Kidney (tissue), 14 donors: Measurements from ENCODE around the gene LMTK2. TPM values are rescaled to one million over a fixed set of nuclear protein-coding genes. Genes with fewer than 3 reads are reported as not detected.

Source experiments
- DNase-seq, 5 donors: peaks; one replicate each; pipeline ENCODE4 v3.0.0-alpha.2; 2013 to 2020
- FAIRE-seq: peaks from 2 replicates; lab custom pipeline; 2012; peaks lifted over from hg19 to GRCh38; lab: Jason Lieb, UNC
- H3K27ac ChIP-seq, 2 donors: one replicate each; pipeline ENCODE4 v1.7.0; 2013; ENCODE audit warnings: low read depth in 2 of 2, low read length in 2 of 2, inconsistent platforms in 1 of 2
- H3K27me3 ChIP-seq: one replicate; pipeline ENCODE4 v1.7.1; 2013; ENCODE audit warnings: low read length, inconsistent platforms; ENCODE audit not compliant: control insufficient read depth, insufficient read depth
- H3K36me3 ChIP-seq, 3 donors: one replicate each; pipeline versions ENCODE4 v1.7.0 to v1.7.1; 2013; ENCODE audit warnings: low read length in 3 of 3, control low read depth in 1 of 3, inconsistent platforms in 1 of 3; ENCODE audit not compliant: insufficient read depth in 3 of 3, control insufficient read depth in 2 of 3
- H3K4me1 ChIP-seq, 3 donors: one replicate each; pipeline versions ENCODE4 v1.7.0 to v1.7.1; 2013; ENCODE audit warnings: low read length in 3 of 3, inconsistent platforms in 1 of 3, low read depth in 1 of 3; ENCODE audit not compliant: control insufficient read depth in 2 of 3, insufficient read depth in 2 of 3
- H3K4me3 ChIP-seq, 3 donors: one replicate each; pipeline versions ENCODE4 v1.7.0 to v1.8.1; 2013; ENCODE audit warnings: low read length in 3 of 3, control low read depth in 1 of 3, inconsistent platforms in 1 of 3
- H3K9ac ChIP-seq, 3 donors: one replicate each; pipeline versions ENCODE4 v1.7.0 to v1.7.1; 2013; ENCODE audit warnings: low read length in 3 of 3, control low read depth in 1 of 3, inconsistent platforms in 1 of 3
- H3K9me3 ChIP-seq, 3 donors: one replicate each; pipeline versions ENCODE4 v1.7.0 to v1.7.1; 2013; ENCODE audit warnings: low read length in 3 of 3, control low read depth in 1 of 3, inconsistent platforms in 1 of 3; ENCODE audit not compliant: control insufficient read depth in 2 of 3, insufficient read depth in 1 of 3
- intact Hi-C: fragments of 100-400 bp; cut with DNase I; formaldehyde crosslinking; loops from one replicate; pipeline ENCODE4 v1.11.1; 2022
- polyA plus RNA-seq: library from polyadenylated mRNA; stranded (reverse); fragments of 350-450 nt; fragmentation: Illumina TruSeq; extraction: RNeasy Lipid Tissue Mini Kit (QIAGEN cat#74804); gene quantifications from one replicate; pipeline ENCODE4 v1.2.3, GENCODE V29; 2014; ENCODE audit warnings: low read depth, low replicate concordance; ENCODE audit not compliant: insufficient read depth
- total RNA-seq: library from RNA; stranded (reverse); fragmentation: NEBNext Ultra II Directional; extraction: Animal tissue kit (Norgen Biotek cat#: 25700); gene quantifications from one replicate; pipeline ENCODE4 v1.2.1, GENCODE V29; 2021
- TF ChIP-seq, protein P1 (sequence below): IDR thresholded peaks from 3 replicates; pipeline ENCODE4 v1.5.1; 2012; ENCODE audit warnings: mild to moderate bottlenecking, moderate library complexity, borderline replicate concordance; ENCODE audit not compliant: insufficient read depth; ENCODE audit errors: extremely low read depth
- donor health status: control.
- donor health status: control.
- donor health status: control.
- donor health status: control.
- donor health status: control.
- donor health status: DM: yes; HTN: yes; CAD: no.
- donor health status: Normal renal cell carcinoma (clear cell type).

The LMTK2 gene
- total and polyA plus RNA-seq, 2 donors from 2014 or later: 3.3 to 24.8 TPM

DNA sequence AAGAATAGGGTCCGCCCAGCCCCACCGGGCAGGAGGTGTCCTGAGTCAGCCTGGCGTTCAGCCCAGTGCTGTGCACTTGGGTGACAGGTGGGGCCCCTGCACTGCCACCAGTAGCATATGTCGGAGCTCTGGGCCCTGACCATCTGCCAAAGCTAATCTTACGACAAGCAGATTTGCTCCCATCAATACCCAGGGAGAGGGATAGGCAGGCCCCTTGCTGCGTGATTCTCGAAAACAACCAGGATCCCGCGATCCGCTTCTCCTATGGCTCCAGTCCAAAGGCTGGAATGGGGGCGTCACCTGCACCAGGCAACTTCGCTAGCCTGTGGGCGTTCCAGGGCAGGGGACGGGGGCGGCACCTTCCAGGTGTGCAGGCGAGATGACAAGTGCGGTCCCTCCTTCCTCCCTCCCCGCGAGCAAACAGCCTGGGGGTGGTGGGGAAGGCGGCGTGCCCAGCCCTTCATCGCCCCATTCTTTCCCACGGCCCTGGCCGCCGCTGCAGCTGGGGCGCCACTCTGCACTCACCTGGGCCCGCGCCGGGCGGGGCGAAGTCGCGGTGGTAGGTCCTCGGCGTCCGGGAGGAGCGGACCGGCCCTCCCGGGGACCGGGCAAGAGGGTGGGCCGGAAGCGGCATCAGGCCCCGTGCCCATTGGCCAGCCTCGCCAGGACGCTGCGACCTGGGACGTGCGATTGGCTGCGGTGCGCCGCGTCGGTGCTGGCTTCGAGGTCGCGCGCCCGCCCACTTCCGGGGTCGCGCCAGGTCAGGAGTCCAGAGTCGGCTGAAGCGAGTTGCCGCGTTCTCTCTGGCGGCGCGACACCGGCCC lies 145.2 kb downstream of the LMTK2 start, which contains the start of gene TECPR1:
Gene TECPR1 (minus strand): TSS at position 632 of the 824 bp plus-strand sequence. CDS start 6,086 bp downstream, outside the sequence.
- H3K27me3 ChIP-seq: no peaks in the 10 kb centered on the region
- no peak for FAIRE-seq
- no peaks in the 10 kb centered on the region for H3K36me3 ChIP-seq
- H3K9me3 ChIP-seq: no peaks in the 10 kb centered on the region
- TF ChIP-seq, protein P1, sequence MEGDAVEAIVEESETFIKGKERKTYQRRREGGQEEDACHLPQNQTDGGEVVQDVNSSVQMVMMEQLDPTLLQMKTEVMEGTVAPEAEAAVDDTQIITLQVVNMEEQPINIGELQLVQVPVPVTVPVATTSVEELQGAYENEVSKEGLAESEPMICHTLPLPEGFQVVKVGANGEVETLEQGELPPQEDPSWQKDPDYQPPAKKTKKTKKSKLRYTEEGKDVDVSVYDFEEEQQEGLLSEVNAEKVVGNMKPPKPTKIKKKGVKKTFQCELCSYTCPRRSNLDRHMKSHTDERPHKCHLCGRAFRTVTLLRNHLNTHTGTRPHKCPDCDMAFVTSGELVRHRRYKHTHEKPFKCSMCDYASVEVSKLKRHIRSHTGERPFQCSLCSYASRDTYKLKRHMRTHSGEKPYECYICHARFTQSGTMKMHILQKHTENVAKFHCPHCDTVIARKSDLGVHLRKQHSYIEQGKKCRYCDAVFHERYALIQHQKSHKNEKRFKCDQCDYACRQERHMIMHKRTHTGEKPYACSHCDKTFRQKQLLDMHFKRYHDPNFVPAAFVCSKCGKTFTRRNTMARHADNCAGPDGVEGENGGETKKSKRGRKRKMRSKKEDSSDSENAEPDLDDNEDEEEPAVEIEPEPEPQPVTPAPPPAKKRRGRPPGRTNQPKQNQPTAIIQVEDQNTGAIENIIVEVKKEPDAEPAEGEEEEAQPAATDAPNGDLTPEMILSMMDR: no peak
- H3K4me3 ChIP-seq: peak within 1 kb of the TSS; percentile 70 to 97 (median 86)
- peak within 1 kb of the TSS; percentile 77 to 89 for H3K27ac ChIP-seq
- peak within 1 kb of the TSS; percentile 76 to 90 (median 77) for H3K9ac ChIP-seq
- peaks cover 0 to 14% (median 12%) of the 10 kb centered on the region in 3 donors for H3K4me1 ChIP-seq
- DNase-seq: peak; percentile 93 to 98 (median 95)
- intact Hi-C loops: no loop called here

DNA sequence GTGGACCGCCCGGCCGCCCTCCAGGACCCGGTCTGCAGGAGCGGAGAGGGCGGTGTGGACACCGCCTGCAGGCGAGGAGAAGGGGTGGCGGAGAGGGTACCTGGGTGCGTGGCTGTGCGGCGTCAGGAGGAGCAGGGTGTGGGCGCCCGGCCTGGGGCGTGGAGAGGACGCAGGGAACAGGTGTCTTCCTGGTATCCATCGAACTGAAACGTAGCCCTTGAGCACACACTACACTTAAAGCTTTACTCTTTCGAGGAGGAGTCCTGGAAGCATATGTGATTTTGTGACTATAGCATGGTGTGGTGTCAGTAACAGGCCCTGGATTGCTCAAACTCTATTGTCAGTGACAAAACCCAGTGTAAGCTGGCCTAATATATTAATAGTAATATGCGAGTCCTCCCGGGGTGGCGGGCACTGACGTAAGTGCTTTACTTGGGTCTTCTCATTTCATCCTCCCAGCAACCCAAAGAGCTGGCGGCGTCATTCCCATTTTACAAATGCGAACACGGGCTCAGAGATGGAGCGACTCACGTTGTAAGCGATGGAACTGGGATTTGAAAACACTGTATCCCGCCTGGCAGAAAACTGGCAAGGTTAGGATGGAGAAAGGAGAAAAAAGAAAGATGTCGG lies 145.9 kb downstream of the LMTK2 start:
- H3K9ac ChIP-seq: peak overlapping the region; percentile 27 to 76 (median 72)
- H3K36me3 ChIP-seq: no peaks in the 10 kb centered on the region
- peak overlapping the region; percentile 29 to 51 for H3K27ac ChIP-seq
- FAIRE-seq: no peak
- peaks cover 0 to 14% (median 12%) of the 10 kb centered on the region in 3 donors for H3K4me1 ChIP-seq
- H3K9me3 ChIP-seq: no peaks in the 10 kb centered on the region
- TF ChIP-seq, protein P1: no peak
- no peak for DNase-seq
- intact Hi-C loops: no loop called here
- H3K4me3 ChIP-seq: peak overlapping the region; percentile 70 to 97 (median 86)
- H3K27me3 ChIP-seq: no peaks in the 10 kb centered on the region

DNA sequence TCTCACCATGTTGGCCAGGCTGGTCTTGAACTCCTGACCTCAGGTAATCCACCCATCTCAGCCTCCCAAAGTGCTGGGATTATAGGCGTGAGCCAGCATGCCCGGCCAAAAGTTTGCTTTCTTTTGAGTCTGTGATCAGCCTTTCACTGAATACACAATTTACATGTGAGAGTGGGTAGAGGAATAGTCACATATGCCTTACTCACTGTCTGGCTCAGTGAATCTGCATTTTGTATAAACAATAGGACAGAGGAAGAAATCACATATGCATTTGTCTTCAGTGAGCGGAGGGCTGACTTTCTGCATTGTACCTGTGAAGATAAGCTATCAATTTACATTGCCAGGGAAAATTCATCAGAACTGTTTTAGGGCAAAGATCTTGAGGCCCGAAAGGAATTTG lies 147.9 kb downstream of the LMTK2 start:
- H3K9me3 ChIP-seq: no peaks in the 10 kb centered on the region
- peaks cover 0 to 12% (median 10%) of the 10 kb centered on the region in 3 donors for H3K4me1 ChIP-seq
- DNase-seq (no peak), FAIRE-seq (no peak)
- TF ChIP-seq, protein P1: no peak
- intact Hi-C loops: no loop called here
- no peak overlapping the region for H3K27ac ChIP-seq
- H3K27me3 ChIP-seq: no peaks in the 10 kb centered on the region
- no peak overlapping the region for H3K4me3 ChIP-seq
- H3K9ac ChIP-seq: no peak overlapping the region
- peaks cover 0 to 2% (median 0%) of the 10 kb centered on the region in 3 donors for H3K36me3 ChIP-seq
